T-helper 9 cell (primary cell): Measurements from ENCODE around the gene PMM2.
"Not testable (repeated sequence)": the region's sequence is repeated elsewhere in the genome, so short reads cannot be mapped to it uniquely, and the experiment has no call there.

Experiments used
- DNase-seq: peaks from one replicate; pipeline ENCODE4 v3.0.0-alpha.2; 2020

Gene PMM2

GRCh38 chr16:8869212-8869987 lies 71.8 kb downstream of the PMM2 start:
- DNase-seq: no peak

DNA sequence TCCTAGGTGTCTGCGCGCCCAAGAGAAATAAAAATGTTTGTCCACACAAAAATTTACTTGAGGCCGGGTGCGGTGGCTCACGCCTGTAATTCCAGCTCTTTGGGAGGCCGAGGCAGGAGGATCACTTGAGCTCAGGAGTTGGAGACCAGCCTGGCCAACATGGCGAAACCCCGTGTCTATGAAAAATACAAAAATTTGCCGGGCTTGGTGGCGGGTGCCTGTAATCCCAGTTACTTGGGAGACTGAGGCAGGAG lies 72.3 kb downstream of the PMM2 start:
- DNase-seq: not testable (repeated sequence)

GRCh38 chr16:8872071-8872470 lies 74.4 kb downstream of the PMM2 start:
- DNase-seq: no peak

DNA sequence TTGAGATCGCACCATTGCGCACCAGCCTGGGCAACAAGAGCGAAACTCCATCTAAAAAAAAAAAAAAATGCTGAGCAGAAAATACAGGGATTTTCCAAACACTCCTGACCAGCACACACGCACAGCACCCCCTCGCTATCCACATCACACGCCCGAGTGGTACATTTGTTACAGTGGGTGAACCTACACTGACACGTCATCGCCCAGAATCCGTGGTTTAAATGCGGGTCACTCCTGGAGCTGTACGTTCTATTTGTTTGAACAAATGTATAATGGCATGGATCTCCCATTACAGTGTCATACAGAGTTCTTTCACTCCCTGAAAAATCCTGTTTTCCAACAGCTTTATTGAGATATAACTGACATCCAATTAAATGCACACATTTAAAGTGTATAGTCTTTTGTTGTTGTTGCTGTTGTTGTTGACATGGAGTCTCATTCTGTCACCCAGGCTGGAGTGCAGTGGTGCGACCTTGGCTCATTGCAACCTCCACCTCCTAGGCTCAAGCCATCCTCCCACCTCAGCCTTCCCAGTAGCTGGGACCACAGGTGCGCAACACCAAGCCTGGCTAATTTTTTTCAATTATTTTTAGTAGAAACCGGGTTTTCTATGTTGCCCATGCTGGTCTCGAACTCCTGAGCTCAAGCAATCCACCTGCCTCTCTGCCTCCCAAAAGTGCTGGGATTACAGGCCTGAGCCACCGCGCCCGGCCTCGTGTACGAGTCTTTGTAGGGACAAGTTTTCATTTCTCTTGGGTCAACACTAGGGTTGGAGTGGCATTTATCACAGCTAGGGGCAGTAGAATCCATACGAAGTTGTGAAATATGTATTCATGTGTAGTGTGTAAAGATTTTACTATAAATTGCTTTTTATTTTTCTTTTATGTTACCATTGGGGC lies 75.6 kb downstream of the PMM2 start:
- DNase-seq: no peak

GRCh38 chr16:8873866-8874195 lies 76.2 kb downstream of the PMM2 start:
- not testable (repeated sequence) for DNase-seq

DNA sequence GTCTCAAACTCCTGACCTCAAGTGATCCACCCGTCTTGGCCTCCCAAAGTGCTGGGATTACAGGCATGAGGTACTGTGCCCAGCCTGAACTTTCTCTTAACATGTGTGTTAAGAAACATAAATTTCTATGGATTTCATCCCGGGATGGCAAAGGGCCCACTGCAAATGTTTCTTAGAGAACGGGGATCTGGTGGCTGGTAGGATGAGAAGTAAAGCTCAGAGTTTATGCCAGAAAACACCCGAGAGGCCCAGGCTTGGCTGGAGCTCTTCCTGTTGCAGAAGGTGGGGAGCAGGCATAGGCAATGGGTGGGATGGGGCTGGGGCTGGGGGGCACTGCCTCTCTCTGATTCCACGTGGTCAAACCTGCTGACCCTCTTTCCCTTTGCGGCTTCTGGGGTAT lies 76.7 kb downstream of the PMM2 start:
- DNase-seq: no peak

DNA sequence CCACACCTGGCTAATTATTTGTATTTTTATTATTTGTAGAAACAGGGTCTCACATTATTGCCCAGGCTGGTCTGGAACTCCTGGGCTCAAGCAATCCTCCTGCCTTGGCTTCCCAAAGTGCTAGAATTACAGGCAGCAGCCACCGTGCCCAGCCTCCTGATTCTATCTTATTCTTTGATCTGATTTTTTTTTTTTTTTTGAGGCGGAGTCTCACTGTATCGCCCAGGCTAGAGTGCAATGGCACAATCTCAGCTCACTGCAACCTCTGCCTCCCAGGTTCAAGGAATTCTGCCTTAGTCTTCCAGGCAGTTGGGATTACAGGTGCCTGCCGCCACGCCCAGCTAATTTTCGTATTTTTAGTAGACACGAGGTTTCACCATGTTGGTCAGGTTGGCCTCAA lies 77.7 kb downstream of the PMM2 start:
- DNase-seq: not testable (repeated sequence)

GRCh38 chr16:8877894-8878522 lies 80.4 kb downstream of the PMM2 start:
- no peak for DNase-seq

DNA sequence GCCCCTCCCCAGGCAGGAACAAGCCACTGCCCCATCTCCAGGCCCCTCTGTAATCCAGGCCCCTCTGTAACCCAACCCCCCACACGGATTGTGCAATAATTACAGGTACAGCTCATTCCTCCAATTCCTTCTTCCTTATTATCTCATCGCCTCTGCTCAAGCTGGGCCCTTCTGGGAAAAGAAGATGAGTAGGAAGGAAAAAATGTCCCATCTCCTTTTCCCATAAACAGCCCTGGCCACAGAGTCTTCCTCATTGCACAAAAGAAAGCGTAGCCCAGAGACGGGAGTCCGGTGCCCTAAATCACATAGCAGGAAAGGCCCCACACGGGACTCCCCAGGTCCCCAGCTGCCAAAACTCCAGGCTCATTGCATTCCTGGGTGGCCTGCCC lies 80.9 kb downstream of the PMM2 start:
- no peak for DNase-seq

GRCh38 chr16:8880839-8881510 lies 83.3 kb downstream of the PMM2 start:
- DNase-seq: no peak

DNA sequence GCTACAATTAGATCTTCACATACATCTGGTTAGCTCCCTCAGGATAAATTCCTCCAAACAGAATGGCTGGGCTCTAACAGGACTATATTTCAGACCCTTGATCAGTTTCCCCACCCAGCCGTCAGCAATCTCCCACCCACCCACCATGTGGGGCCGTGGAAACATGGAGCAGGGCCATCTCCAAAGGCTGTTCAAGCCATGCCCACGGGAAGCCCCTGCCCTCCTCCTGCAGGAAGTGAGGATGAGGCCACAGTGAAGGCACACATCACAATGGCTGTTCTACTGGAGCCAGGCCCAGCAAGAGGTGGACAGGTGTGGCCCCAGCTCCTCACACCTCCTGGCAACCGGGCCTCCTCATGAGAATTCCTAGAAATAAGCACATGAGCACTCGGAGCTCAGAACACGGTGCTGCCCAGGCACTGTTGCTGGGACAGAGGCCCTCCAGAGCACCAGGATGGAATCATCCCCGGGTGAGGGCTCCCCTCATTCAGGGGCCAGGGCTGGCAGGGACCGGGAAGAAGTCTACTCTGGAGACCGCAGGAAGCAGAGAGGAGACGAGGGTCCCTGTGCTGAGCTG lies 84.5 kb downstream of the PMM2 start, which contains the start of gene LITAFD:
TSS of gene LITAFD (plus strand) at position 311 of the 577 bp plus-strand sequence. CDS start 2,005 bp downstream, outside the sequence.
- no peak for DNase-seq

- no peak for DNase-seq
Observed at GRCh38 chr16:8882725-8883377, 85.2 kb downstream of the PMM2 start.

DNA sequence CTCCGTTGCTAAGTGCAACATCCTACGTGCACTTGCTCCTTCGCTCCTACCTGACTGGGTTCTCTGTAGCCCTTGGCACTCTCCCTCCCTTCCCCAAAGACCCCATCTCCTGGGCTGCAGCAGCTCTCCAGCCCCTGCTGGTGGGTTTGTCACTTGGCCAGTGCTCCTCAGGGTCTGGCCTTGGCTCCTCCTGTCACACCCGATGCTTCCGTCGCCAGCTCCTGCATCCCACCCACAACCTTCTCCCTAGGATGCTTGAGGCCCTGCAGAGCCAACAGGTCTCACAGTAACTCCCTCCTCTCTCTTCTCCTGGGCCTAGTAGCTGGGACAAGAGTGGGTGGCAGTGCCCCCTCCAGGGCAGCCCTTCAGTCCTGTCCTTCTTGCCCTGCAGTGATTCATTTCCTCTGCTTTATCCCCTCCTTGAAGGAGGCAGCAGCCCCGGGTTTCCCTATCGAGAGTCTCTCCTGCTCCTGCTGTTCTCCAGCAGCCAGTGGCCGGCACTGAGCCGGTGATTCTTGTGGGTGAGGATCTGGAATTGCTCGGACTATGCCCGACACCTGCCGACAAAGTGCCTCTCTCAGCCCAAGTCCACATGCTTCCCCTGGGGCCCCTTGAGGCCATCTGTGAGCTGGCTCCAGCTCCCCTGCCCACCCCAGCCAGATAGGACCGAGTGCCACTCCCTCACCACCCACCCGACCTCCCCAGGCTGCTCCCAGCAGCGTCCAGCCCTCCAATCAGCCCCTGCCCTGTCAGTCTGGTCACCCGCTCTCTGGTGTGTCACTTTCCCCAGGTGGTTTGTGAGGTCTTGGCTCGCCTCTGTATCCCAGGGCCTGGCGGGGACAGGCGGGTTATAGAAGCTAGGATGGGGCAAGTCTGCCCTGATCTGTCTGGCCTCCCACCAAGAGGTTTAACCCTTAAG lies 88.3 kb downstream of the PMM2 start:
- DNase-seq: no peak

- no peak for DNase-seq
Observed at GRCh38 chr16:8886593-8887430, 89.2 kb downstream of the PMM2 start.

GRCh38 chr16:8887431-8887765 lies 89.8 kb downstream of the PMM2 start:
- DNase-seq: no peak

DNA sequence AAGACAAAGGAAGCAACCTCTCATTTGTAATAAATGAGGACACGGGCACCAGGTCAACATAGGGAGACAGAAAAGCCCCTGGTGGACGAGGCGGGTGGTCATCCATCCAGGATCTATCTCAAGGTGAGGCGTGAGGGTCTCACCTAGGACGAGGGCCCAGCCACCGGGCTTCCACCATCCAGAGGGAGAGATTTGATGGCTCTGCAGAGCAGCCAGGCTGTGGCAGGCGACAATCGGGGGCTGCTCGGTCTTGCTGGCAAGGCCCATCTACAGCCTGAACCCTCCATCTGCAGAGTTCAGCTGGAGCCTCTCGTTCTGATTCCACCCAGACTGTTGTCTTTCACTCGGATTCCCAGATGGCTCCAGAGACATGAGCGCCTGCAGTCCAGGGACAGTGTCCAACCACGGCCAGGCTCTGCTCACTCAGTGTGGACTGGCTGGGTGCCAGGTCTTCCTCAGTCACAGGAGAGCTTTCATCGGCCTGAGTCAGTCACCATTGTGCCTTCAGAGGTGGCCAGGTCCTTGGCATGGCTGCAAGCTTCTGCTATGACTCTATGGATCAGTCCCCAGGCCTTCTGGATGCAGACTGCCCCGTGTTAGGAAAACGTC lies 90.4 kb downstream of the PMM2 start:
- no peak for DNase-seq

- DNase-seq: no peak
Observed at GRCh38 chr16:8888951-8889892, 91.6 kb downstream of the PMM2 start.

- DNase-seq: no peak
Observed at GRCh38 chr16:8889893-8890548, 92.4 kb downstream of the PMM2 start.
